Measurements from ENCODE around the gene GOLPH3.

Gene GOLPH3

GRCh38 chr5:32170303-32171151, 3.6 kb downstream of the GOLPH3 start:
- peak; percentile 62 for DNase-seq (ENCODE audit: low spot score)

GRCh38 chr5:32168460-32169033, 5.6 kb downstream of the GOLPH3 start:
- DNase-seq (ENCODE audit: low spot score) = no peak

- no peak for DNase-seq (ENCODE audit: low spot score)
These were observed 8.5 kb downstream of the GOLPH3 start for GRCh38 chr5:32165597-32165996.

- no peak for DNase-seq (ENCODE audit: low spot score)
These were observed 10.3 kb downstream of the GOLPH3 start for GRCh38 chr5:32163785-32164184.

- no peak for DNase-seq (ENCODE audit: low spot score)
These were observed 11.1 kb downstream of the GOLPH3 start for GRCh38 chr5:32163053-32163452.

- no peak for DNase-seq (ENCODE audit: low spot score)
These were observed 13.9 kb downstream of the GOLPH3 start for GRCh38 chr5:32160228-32160627.

- no peak for DNase-seq (ENCODE audit: low spot score)
These were observed 14.6 kb downstream of the GOLPH3 start for GRCh38 chr5:32159328-32160072.

- DNase-seq (ENCODE audit: low spot score) = no peak
These were observed 15.5 kb downstream of the GOLPH3 start for GRCh38 chr5:32158679-32158975.

GRCh38 chr5:32157078-32157477, 17.0 kb downstream of the GOLPH3 start:
- DNase-seq (ENCODE audit: low spot score) = no peak

- no peak for DNase-seq (ENCODE audit: low spot score)
These were observed 17.5 kb downstream of the GOLPH3 start for GRCh38 chr5:32156635-32157034.

GRCh38 chr5:32155211-32155610, 18.9 kb downstream of the GOLPH3 start:
- no peak for DNase-seq (ENCODE audit: low spot score)

- DNase-seq (ENCODE audit: low spot score) = no peak
These were observed 20.4 kb downstream of the GOLPH3 start for GRCh38 chr5:32153723-32154122.

- no peak for DNase-seq (ENCODE audit: low spot score)
These were observed 22.9 kb downstream of the GOLPH3 start for GRCh38 chr5:32151198-32151597.

GRCh38 chr5:32150366-32150765, 23.8 kb downstream of the GOLPH3 start:
- no peak for DNase-seq (ENCODE audit: low spot score)

GRCh38 chr5:32147959-32148358, 26.2 kb downstream of the GOLPH3 start:
- no peak for DNase-seq (ENCODE audit: low spot score)

- DNase-seq (ENCODE audit: low spot score) = no peak
These were observed 26.9 kb downstream of the GOLPH3 start for GRCh38 chr5:32147236-32147635.

- DNase-seq (ENCODE audit: low spot score) = no peak
These were observed 28.7 kb downstream of the GOLPH3 start for GRCh38 chr5:32145378-32145777.

GRCh38 chr5:32144378-32145207, 29.5 kb downstream of the GOLPH3 start:
- DNase-seq (ENCODE audit: low spot score) = no peak

- no peak for DNase-seq (ENCODE audit: low spot score)
These were observed 30.3 kb downstream of the GOLPH3 start for GRCh38 chr5:32143617-32144377.

- DNase-seq (ENCODE audit: low spot score) = no peak
These were observed 35.2 kb downstream of the GOLPH3 start for GRCh38 chr5:32138839-32139493.

- DNase-seq (ENCODE audit: low spot score) = no peak
These were observed 37.8 kb downstream of the GOLPH3 start for GRCh38 chr5:32136342-32136741.

Measured in AG08396 (cell line).